IMR-90 (cell line): ENCODE results near the gene VLDLR. TPM values are rescaled to one million over a fixed set of nuclear protein-coding genes. Genes with fewer than 3 reads are reported as not detected.

ENCODE experiments used
- ATAC-seq: fragments of 200-7000 bp; cut with Tn5 transposase; 2 replicates; pipeline ENCODE4 v1.9.1; 2020; ENCODE audit warnings: low read depth, mild to moderate bottlenecking, moderate library complexity
- BruUV-seq: library from RNA; stranded (reverse); fragments of 400-500 nt; replicated peaks from 2 replicates; lab custom pipeline; 2021; lab: Mats Ljungman, UMichigan
- CTCF ChIA-PET: fragments of 300-600 bp; formaldehyde crosslinking; extraction: SDS; loops from one replicate; lab custom pipeline; 2021; ENCODE audit warnings: antibody characterized with exemption; lab: Yijun Ruan, JAX
- POLR2A ChIA-PET: fragments of 300-600 bp; sonication (Branson Sonifier 250); formaldehyde crosslinking; loops from one replicate; lab custom pipeline; 2022; ENCODE audit warnings: antibody characterized with exemption; ENCODE audit not compliant: unreplicated experiment; lab: Charles Lee
- DNase-seq: peaks from one replicate; pipeline ENCODE4 v3.0.0; 2013
- H2AFZ ChIP-seq: replicated peaks from 2 replicates; pipeline ENCODE3; 2013; ENCODE audit warnings: low read length, mild to moderate bottlenecking; ENCODE audit not compliant: poor library complexity
- H2AK5ac ChIP-seq: 2 replicates; pipeline ENCODE4 v1.6.1; 2013; ENCODE audit warnings: low read depth, low read length, inconsistent platforms
- H2AK9ac ChIP-seq: replicated peaks from 2 replicates; pipeline ENCODE3; 2013; ENCODE audit warnings: mild to moderate bottlenecking, low read depth, low read length, moderate library complexity; ENCODE audit not compliant: poor library complexity
- H2BK120ac ChIP-seq: 2 replicates; pipeline ENCODE4 v1.6.1; 2013; ENCODE audit warnings: low read depth, low read length, inconsistent platforms
- H2BK15ac ChIP-seq: 3 replicates; pipeline ENCODE4 v1.6.1; 2013; ENCODE audit warnings: low read depth, low read length, inconsistent platforms
- H2BK20ac ChIP-seq: 2 replicates; pipeline ENCODE4 v1.6.1; 2013; ENCODE audit warnings: low read depth, mild to moderate bottlenecking, inconsistent platforms, low read length, moderate library complexity
- H2BK5ac ChIP-seq: 2 replicates; pipeline ENCODE4 v1.6.1; 2013; ENCODE audit warnings: mild to moderate bottlenecking, low read depth, low read length, inconsistent platforms; ENCODE audit not compliant: poor library complexity, severe bottlenecking
- H3K14ac ChIP-seq: replicated peaks from 2 replicates; pipeline ENCODE4 v1.6.1; 2013; ENCODE audit warnings: low read depth, low read length, inconsistent platforms
- H3K18ac ChIP-seq: 2 replicates; pipeline ENCODE4 v1.6.1; 2013; ENCODE audit warnings: low read depth, low read length, control low read depth
- H3K23ac ChIP-seq: 2 replicates; pipeline ENCODE4 v1.6.1; 2013; ENCODE audit warnings: low read depth, low read length, inconsistent platforms
- H3K27ac ChIP-seq: 2 replicates; pipeline ENCODE4 v1.5.1; 2013; ENCODE audit warnings: mild to moderate bottlenecking, control low read depth, low read length; ENCODE audit not compliant: insufficient read depth
- H3K27me3 ChIP-seq: 2 replicates; pipeline ENCODE4 v1.6.1; 2013; ENCODE audit warnings: low read length; ENCODE audit not compliant: control insufficient read depth, insufficient read depth
- H3K36me3 ChIP-seq: 2 replicates; pipeline ENCODE4 v1.6.1; 2013; ENCODE audit warnings: low read length, mixed read lengths; ENCODE audit not compliant: control insufficient read depth, insufficient read depth
- H3K4ac ChIP-seq: 2 replicates; pipeline ENCODE4 v1.6.1; 2013; ENCODE audit warnings: low read depth, low read length, inconsistent platforms
- H3K4me1 ChIP-seq: 2 replicates; pipeline ENCODE4 v1.6.1; 2013; ENCODE audit warnings: low read length, mixed read lengths; ENCODE audit not compliant: control insufficient read depth, insufficient read depth
- H3K4me2 ChIP-seq: 2 replicates; pipeline ENCODE4 v1.6.1; 2013; ENCODE audit warnings: low read depth, mild to moderate bottlenecking, control low read depth, low read length, moderate library complexity
- H3K4me3 ChIP-seq: 2 replicates; pipeline ENCODE4 v1.5.1; 2013; ENCODE audit warnings: low read depth, mild to moderate bottlenecking, control low read depth, low read length, moderate library complexity; ENCODE audit not compliant: insufficient read depth
- H3K56ac ChIP-seq: 2 replicates; pipeline ENCODE4 v1.6.1; 2013; ENCODE audit warnings: low read length, inconsistent platforms; ENCODE audit not compliant: insufficient read depth; ENCODE audit errors: extremely low read depth
- H3K79me1 ChIP-seq, 2 experiments: 2 replicates each; pipeline ENCODE4 v1.6.1; 2013; ENCODE audit warnings: low read length in 2 of 2, inconsistent platforms in 1 of 2, low read depth in 1 of 2
- H3K9ac ChIP-seq: 2 replicates; pipeline ENCODE4 v1.6.1; 2013; ENCODE audit warnings: low read depth, low read length, control low read depth
- H3K9me1 ChIP-seq: 2 replicates; pipeline ENCODE4 v1.6.1; 2013; ENCODE audit warnings: low read length, inconsistent platforms; ENCODE audit not compliant: insufficient read depth
- H3K9me3 ChIP-seq: 2 replicates; pipeline ENCODE4 v1.6.1; 2013; ENCODE audit warnings: low read length; ENCODE audit not compliant: control insufficient read depth, insufficient read depth
- H4K20me1 ChIP-seq: 2 replicates; pipeline ENCODE4 v1.6.1; 2013; ENCODE audit warnings: low read length, inconsistent platforms; ENCODE audit not compliant: insufficient read depth
- H4K5ac ChIP-seq: 2 replicates; pipeline ENCODE4 v1.6.1; 2013; ENCODE audit warnings: mild to moderate bottlenecking, low read depth, low read length, control low read depth
- H4K8ac ChIP-seq, 2 experiments: 2 replicates each; pipeline ENCODE4 v1.6.1; 2013; ENCODE audit warnings: low read depth in 2 of 2, low read length in 2 of 2, control low read depth in 1 of 2, inconsistent platforms in 1 of 2
- H4K91ac ChIP-seq: 2 replicates; pipeline ENCODE4 v1.6.1; 2013; ENCODE audit warnings: low read depth, low read length, inconsistent platforms; ENCODE audit not compliant: insufficient read depth
- NFE2L2 ChIP-seq: fragments of 150-350 bp; IDR thresholded peaks from 2 replicates; pipeline ENCODE4 v1.6.1; 2016; ENCODE audit warnings: low read depth, mild to moderate bottlenecking, low read length
- RAD21 ChIP-seq: IDR thresholded peaks from 2 replicates; pipeline ENCODE4 v1.6.1; 2012; ENCODE audit warnings: low read length, improper control_type of control experiment
- WGBS, 2 experiments: methylation state at CpG; one replicate each; pipeline versions ENCODE4 v1.1.5 to v1.1.7; 2013; ENCODE audit warnings: missing lambda C conversion rate in 2 of 2; ENCODE audit not compliant: insufficient read length in 1 of 2; ENCODE audit errors: extremely low coverage in 2 of 2; 5-methylcytosine and 5-hydroxymethylcytosine counted together
- dilution Hi-C: fragments of 300-500 bp; cut with HindIII; formaldehyde crosslinking; loops from one replicate; pipeline ENCODE4 v1.14.3; 2018; ENCODE audit warnings: low sequenced_read_pairs; ENCODE audit not compliant: unreplicated experiment
- in situ Hi-C: fragments of 300-500 bp; cut with MboI; formaldehyde crosslinking; loops from 3 replicates; pipeline ENCODE4 v1.14.3; 2019; ENCODE audit warnings: low sequenced_read_pairs, inconsistent platforms, mixed read lengths
- intact Hi-C: fragments of 100-400 bp; cut with micrococcal nuclease; formaldehyde crosslinking; loops from 2 replicates; pipeline ENCODE4 v1.10.0; 2022
- polyA plus RNA-seq, 3 experiments: library from polyadenylated mRNA; depleted of rRNA; stranded (reverse); fragments of >200 nt; gene quantifications; 2 replicates each; pipeline ENCODE4 v1.2.3, GENCODE V29; 2012; ENCODE audit warnings: low replicate concordance in 1 of 3
- total RNA-seq: library from RNA; depleted of rRNA; stranded (reverse); fragments of >200 nt; gene quantifications from 2 replicates; pipeline ENCODE4 v1.2.3, GENCODE V29; 2012

The VLDLR gene
- total and polyA plus RNA-seq, 2 of the 4 experiments (the other 2 are of a cell fraction): 9.0 to 10.2 TPM

DNA sequence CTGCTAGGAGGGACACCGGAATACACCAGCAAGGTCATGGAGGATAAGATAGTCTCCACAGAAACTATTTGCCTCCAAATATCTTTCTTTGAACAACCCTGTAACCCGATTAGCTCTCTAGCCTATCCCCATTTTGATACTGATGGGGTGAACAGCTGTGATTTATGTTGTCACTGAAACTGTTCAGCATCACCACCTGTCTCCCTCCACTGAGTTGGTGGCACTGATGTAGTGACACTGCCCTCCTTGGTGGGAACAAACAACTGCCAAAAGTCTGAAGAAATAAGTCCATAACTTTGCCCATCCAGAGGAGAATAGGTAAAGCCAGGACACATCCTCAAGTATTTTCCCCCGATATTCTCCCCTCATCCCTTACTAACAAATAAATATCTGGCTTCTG, 71.5 kb downstream of the VLDLR start:
- no peak overlapping the region for H2BK120ac ChIP-seq
- DNase-seq (no peak), ATAC-seq (no peak)
- no peak overlapping the region for H4K91ac ChIP-seq
- H3K18ac ChIP-seq: no peak overlapping the region
- H2AK5ac ChIP-seq: no peak overlapping the region
- no peak overlapping the region for H2AFZ ChIP-seq
- no peak overlapping the region for H2BK20ac ChIP-seq
- H2BK15ac ChIP-seq: no peak overlapping the region
- no peaks in the 10 kb centered on the region for H3K36me3 ChIP-seq
- dilution Hi-C loops: no loop called here
- no peaks in the 10 kb centered on the region for H3K4me1 ChIP-seq
- no peak overlapping the region for H3K9ac ChIP-seq
- H3K56ac ChIP-seq: no peak overlapping the region
- CTCF ChIA-PET: no interaction called here
- H3K9me1 ChIP-seq: peaks cover 3% of the 10 kb centered on the region; the same call in 1 of the 2 replicates
- H3K4me2 ChIP-seq: no peak overlapping the region
- H3K27me3 ChIP-seq: no peaks in the 10 kb centered on the region
- BruUV-seq: no TSS peak
- H3K14ac ChIP-seq: no peak overlapping the region
- H4K8ac ChIP-seq: no peak overlapping the region
- no peak overlapping the region for H2AK9ac ChIP-seq
- in situ Hi-C loops: no loop called here
- no peak overlapping the region for H3K23ac ChIP-seq
- H4K20me1 ChIP-seq: no peaks in the 10 kb centered on the region
- intact Hi-C loops: no loop called here
- no peaks in the 10 kb centered on the region for H3K9me3 ChIP-seq
- H3K4me3 ChIP-seq: no peak overlapping the region
- no peak overlapping the region for H3K4ac ChIP-seq
- H4K5ac ChIP-seq: no peak overlapping the region
- H3K79me1 ChIP-seq: no peaks in the 10 kb centered on the region
- TF ChIP-seq RAD21: no peak
- TF ChIP-seq NFE2L2: no peak
- WGBS, 2 experiments: no CpG with 5 or more reads among the region's 3 CpGs
- no peak overlapping the region for H2BK5ac ChIP-seq
- POLR2A ChIA-PET: no interaction called here
- no peak overlapping the region for H3K27ac ChIP-seq
